DMS79 treated with DMSO at 0.1 percent for 48 hours (cell line): Measurements from ENCODE around the gene SNX10.
"Not testable (repeated sequence)": the region's sequence is repeated elsewhere in the genome, so short reads cannot be mapped to it uniquely, and the experiment has no call there.

Experiments
- DNase-seq: peaks from one replicate; lab custom pipeline; 2025; lab: John Stamatoyannopoulos, UW

SNX10 gene

GRCh38 chr7:26291699-26292538 is at the start of gene SNX10:
TSS of gene SNX10 (plus strand) at chr7:26291862. CDS start at chr7:26346443, 54,581 bp downstream.
- DNase-seq: peak; percentile 66

GRCh38 chr7:26245150-26245549 is 46.5 kb upstream of the SNX10 start:
- no peak for DNase-seq

- no peak for DNase-seq
Measured at GRCh38 chr7:26250239-26250638, 41.4 kb upstream of the SNX10 start.

GRCh38 chr7:26261866-26262265 is 29.8 kb upstream of the SNX10 start:
- DNase-seq: not testable (repeated sequence)

- no peak for DNase-seq
Measured at GRCh38 chr7:26265065-26265464, 26.6 kb upstream of the SNX10 start.

- DNase-seq: no peak
Measured at GRCh38 chr7:26265499-26266075, 26.1 kb upstream of the SNX10 start.

- DNase-seq: no peak
Measured at GRCh38 chr7:26267601-26268166, 24.0 kb upstream of the SNX10 start.

GRCh38 chr7:26275213-26275612 is 16.4 kb upstream of the SNX10 start:
- no peak for DNase-seq

GRCh38 chr7:26278770-26279169 is 12.9 kb upstream of the SNX10 start:
- DNase-seq: no peak

GRCh38 chr7:26279405-26279804 is 12.3 kb upstream of the SNX10 start:
- no peak for DNase-seq

GRCh38 chr7:26280097-26280496 is 11.6 kb upstream of the SNX10 start:
- no peak for DNase-seq

GRCh38 chr7:26280723-26281122 is 10.9 kb upstream of the SNX10 start:
- DNase-seq: no peak

- no peak for DNase-seq
Measured at GRCh38 chr7:26284477-26284876, 7.2 kb upstream of the SNX10 start.

GRCh38 chr7:26284995-26285632 is 6.5 kb upstream of the SNX10 start:
- no peak for DNase-seq

- no peak for DNase-seq
Measured at GRCh38 chr7:26286157-26286556, 5.5 kb upstream of the SNX10 start.

- not testable (repeated sequence) for DNase-seq
Measured at GRCh38 chr7:26288126-26288525, 3.5 kb upstream of the SNX10 start.

- no peak for DNase-seq
Measured at GRCh38 chr7:26291251-26291650, 411 bp upstream of the SNX10 start.

- no peak for DNase-seq
Measured at GRCh38 chr7:26292768-26293560, 1.3 kb downstream of the SNX10 start.

GRCh38 chr7:26293569-26294308 is 2.1 kb downstream of the SNX10 start:
- DNase-seq: no peak

GRCh38 chr7:26295015-26295414 is 3.4 kb downstream of the SNX10 start:
- DNase-seq: no peak

GRCh38 chr7:26295586-26295985 is 3.9 kb downstream of the SNX10 start:
- no peak for DNase-seq
